GM21423 (cell line): ENCODE data around the gene C9orf153.
A peak's percentile ranks its signal among the peaks of the same experiment; 100 is the strongest.

Experiments used
- ATAC-seq: cut with Tn5 transposase; IDR thresholded peaks from one replicate; pipeline ENCODE4 v1.9.1; 2021; ENCODE audit warnings: mild to moderate bottlenecking, moderate library complexity; ENCODE audit not compliant: unreplicated experiment

Gene C9orf153

DNA sequence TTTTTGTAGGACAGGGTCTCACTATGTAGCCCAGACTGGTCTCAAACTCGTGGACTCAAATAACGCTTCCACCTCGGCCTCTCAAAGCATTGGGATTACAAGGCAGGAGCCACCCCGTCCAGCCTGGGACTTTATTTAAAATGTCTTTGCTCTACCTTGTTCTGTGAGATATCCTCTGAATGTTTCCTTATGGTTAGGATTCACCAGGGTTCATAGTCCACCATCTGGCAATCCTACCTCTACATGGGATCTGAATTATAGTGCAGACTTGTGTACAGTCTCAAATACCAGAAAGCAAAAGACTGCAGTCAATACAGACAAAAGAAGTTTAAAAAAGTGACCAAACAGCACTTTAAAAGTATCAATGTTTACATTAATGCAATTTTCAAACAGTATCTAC, 12.8 kb upstream of the C9orf153 start:
- ATAC-seq: no peak

DNA sequence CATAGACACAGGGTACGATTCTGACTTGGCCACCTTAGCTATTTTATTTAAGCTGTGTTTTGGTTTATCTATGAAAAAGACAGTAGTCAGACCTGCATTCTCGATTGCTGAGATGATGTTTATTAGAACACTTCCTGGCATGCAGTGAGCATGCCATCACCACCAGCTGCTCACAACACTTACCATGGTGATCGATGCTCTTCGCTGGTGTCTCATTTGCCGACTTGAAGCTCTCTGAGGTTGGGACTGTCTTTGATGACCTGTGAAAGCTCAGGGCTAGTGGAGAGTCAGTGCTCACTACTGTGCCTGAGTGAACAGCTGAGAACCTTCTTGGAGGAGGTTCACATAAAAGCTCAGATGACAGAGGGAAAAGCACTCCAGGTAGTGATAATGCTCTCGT, 4.4 kb upstream of the C9orf153 start:
- ATAC-seq: no peak

DNA sequence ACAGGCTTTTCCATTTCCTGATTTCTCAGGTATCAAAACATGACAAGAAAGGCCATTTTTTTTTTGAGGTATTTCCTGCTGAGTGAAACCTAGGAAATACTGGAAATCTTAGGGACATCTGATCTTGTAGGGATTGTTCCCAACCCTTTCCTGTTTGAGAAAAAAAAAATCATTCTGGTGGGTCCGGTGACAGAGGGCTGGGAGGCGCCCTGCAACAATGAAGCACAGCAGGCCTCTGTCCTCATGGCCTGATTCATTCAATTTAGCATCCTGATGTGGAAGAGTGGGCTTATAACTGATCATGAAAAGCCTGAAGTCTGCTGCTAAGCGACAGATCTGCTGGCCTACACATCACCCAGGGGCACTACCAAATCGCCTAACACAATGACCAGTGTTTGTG, 3.0 kb upstream of the C9orf153 start:
- ATAC-seq: no peak

DNA sequence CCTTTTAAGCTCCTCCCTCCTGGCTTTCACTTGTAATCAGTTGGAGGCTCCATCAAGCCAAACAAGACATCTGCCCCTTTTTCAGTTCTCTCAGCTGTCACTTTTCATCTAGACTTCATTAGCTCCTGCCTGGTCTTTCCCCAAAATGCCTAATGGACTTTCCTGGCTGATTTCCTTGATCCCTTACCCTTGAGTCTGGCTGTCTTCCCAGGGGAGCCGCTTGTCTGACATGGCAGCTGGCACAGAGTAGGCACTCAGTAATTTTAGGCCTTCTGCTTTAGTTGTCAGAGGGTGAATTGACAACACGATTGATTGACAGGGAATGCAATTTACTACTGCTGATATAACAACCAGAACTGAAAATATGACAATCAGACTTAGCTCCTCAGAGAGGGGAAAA, 2.1 kb downstream of the C9orf153 start:
- no peak for ATAC-seq

DNA sequence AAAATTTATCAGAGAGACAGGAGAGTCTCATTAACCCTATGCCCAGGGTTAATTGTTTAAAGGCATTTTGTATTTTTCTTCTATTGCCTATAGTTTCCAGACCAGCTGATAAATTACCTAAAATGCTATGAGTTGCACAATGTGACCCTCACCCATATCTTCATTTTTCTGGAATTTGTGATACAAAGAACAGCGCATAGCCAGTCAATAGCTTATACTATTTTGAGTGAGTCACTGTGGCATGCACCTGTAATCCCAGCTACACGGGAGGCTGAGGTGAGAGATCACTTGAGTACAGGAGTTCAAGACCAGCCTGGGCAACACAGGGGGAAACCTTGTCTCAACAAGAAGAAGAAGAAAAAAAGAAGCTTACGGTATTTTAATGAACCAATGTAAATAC, 2.8 kb downstream of the C9orf153 start:
- ATAC-seq: no peak

DNA sequence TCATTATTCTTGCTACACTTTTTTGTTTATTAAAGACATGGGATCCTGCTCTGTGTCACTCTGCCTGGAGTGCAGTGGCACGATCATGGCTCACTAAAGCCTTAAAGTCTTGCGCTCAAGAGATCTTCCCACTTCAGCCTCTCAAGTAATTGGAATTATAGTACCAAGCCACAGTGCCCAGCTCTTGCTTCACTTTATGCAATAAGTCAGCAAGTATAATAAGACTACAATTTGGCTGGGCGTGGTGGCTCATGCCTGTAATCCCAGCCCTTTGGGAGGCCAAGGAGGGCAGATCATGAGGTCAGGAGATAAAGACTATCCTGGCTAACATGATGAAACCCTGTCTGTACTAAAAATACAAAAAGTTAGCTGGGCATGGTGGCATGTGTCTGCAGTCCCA, 5.9 kb downstream of the C9orf153 start:
- ATAC-seq: no peak

DNA sequence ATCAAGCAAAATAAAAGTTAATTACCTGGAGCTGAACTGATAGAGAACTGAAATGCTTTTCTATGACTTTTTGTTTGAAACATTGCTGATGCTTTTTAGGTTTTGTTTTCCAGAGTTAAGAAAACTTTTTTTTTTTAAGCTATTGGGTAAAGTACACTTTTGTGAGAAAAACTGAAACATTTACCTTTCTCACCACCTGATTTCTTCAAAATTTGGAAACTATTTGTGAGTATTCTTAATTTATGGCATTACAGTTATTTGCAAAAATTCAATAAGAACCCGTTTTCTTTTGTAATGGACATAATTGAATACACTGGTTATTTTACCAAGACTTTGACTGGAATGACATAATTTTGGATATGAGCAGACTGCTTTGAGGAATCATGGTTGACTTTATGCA, 6.6 kb downstream of the C9orf153 start:
- ATAC-seq: no peak

DNA sequence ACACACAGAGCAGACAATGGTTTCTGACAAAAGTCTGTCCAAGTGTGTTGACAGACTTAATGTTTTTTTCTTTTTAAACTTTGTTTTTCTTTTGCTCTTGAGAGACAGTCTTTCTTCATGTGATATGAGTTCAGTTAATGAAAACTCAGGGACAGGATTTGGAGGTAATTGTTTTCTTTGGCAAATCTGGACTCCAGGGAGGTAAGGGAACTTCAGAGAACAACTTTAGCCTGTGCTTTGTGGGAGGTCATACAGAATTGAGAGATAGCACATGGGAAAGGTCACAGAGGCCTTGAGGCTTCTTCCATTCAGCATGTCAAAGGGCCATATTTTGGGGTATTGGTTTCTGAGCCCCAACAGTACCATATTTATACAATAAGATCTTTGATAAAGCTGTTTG, 9.3 kb downstream of the C9orf153 start:
- no peak for ATAC-seq

DNA sequence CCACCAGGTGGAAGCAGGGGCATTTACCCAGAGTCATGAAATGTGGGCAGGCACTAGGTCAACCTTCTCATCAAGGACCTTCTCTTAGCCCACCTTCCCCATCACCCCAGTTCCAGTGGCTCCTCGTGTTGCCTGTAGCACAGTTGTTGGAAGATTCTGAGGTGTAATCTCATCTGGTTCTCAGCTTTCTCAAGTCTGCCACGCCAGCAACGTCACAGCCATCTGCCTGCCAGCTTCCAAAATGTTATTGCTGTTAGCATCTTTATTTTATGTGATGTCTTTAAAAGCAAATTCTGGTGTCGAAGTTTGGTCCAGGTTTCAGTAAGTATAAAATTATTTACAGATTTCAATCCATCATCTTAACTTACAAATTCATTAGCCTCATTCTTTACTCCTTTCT, 10.7 kb downstream of the C9orf153 start:
- no peak for ATAC-seq

DNA sequence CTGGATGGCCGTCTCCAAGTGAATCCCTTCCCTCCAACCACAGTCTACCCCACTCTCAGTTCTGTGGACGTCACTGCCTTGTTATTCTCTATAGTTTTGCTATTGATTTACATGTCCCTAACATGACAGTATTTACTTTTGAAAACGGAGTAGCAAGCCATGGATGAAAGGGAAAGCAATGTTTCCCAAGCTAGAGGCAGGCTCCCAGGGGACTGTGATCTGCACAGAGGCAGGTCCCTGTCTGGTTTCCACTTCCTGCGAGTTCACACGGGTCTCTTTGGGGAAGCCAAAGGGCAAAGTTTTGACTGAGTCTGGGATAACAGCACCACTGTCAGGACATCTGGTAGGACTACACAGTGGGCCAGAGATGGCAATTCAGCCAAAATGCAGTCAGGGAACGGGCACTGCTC, 12.7 kb downstream of the C9orf153 start:
- peak; percentile 92 for ATAC-seq

DNA sequence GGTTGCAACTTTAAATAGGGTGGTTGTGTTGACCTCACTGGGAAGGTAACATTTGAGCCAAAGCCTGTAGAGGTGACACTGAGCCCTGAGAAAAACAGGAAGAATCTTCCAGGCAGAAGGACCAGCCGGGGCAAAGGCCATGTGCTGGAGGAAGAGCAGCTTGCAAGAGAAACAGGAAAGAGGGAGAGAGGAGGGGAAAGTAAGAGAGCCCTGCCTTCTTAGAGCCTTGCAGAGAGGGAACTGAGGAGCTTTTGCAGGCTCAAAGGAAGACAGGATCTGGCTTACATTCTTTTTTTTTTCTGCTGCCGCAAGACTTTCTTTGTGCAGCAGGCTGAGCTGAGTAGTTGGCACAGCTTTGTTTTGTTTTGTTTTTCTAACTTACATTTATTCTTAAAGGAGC, 17.4 kb downstream of the C9orf153 start:
- no peak for ATAC-seq

DNA sequence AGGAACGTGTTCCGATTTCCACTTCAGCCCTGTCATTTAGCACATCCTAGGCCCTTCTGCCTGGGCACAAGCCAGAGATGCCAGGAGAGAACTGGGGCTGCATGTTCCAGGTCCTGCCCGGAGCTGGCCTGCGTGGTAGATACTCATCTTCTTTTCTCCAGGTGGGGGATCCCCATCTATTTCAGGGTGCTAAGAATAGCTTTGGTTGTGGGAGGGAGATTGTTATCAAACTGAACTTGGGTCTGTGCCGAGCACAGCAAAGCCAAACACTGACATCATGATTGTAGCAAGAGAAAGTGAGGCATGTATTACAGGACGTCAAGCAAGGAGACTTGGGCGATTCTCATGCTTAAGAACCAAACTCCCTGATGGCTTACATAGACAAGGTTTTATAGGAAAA, 18.2 kb downstream of the C9orf153 start:
- ATAC-seq: no peak

DNA sequence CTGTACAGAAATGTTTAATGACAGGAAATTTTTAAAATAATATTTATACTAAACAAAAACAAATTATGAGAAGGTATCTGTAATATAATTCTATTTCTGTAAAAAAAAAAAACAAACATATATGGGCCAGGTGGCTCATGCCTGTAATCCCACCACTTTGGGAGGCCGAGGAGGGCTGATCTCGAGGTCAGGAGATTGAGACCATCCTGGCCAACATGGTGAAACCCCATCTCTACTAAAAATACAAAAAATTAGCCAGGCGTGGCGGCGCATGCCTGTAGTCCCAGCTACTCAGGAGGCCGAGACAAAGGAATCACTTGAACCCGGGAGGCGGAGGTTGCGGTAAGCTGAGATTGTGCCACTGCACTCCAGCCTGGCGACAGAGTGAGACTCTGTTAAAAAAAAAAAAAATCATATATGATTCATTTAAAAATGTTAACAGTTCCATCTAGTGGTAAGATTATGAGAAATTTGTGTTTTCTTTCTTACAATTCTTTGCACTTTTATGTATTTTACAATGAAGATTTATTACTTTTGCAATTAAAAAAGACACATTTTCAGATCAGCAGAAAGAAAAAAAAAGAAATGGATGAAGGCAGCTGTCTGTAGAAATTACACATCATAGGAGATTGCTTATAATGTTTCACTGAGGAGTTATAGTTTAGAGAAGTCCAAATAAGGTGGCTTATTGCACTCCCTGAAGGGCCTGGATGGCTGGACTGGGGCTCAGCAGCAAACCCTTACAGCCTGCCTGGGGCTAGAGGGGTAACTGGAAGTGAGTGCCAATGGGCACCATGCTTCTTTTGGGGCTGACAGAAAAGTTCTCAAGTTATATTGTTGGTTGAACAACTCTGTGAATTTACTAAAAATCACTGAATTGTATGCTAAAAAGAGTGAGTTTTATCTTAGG, 20.3 kb downstream of the C9orf153 start:
- ATAC-seq: no peak

DNA sequence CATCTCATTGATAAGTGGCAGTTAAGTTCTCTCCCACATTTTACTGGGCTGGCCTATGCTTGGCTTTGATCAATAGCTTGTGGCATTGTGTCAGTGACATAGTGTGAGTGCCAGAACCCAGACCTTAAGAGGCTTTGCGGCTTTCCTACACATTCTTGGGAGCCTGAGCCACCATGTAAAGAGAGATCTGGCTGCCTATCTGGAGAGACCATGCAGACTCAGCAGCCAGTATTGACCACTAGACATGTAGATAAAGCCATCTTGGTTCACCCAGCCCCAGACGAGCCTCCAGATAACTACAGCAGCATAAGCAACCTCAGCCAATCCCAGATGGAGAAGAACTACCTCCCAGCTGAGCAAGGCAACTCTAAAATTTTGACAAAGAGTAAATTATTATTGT, 28.6 kb downstream of the C9orf153 start:
- ATAC-seq: no peak

DNA sequence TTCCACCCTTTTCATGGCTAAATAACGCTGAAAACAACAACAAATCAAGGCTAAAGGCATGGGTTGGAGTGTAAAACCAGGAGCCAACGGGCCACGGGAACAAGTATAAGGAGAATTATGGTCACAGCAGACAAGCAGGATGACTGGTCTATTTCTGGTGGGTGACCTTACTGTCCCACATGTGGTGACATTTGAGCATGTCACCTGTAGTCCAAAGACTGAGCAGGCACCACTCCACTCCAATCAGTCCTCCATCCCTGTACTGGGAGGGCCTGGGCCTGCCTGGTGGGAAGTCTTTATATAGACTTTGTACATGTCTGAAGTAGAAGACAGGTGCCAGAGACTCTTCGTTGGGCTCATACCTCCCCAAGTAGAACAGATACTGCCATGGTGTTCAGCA, 36.8 kb downstream of the C9orf153 start:
- ATAC-seq: no peak

DNA sequence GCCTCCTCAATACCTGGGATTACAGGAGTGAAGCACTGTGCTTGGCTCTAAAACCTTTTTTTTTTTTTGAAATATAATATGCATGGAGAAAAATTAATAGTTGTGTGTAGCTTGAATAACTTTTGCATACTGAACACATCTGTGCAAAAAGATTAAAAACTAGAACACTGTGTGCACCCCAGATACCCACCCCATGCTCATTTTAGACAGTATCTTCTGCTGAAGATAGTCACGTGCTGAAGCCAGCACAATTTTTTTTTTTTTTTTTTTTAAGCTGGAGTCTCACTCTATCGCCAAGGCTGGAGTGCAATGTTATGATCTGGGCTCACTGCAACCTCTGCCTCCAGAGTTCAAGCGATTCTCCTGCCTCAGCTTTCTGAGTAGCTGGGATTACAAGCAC, 39.9 kb downstream of the C9orf153 start:
- no peak for ATAC-seq

DNA sequence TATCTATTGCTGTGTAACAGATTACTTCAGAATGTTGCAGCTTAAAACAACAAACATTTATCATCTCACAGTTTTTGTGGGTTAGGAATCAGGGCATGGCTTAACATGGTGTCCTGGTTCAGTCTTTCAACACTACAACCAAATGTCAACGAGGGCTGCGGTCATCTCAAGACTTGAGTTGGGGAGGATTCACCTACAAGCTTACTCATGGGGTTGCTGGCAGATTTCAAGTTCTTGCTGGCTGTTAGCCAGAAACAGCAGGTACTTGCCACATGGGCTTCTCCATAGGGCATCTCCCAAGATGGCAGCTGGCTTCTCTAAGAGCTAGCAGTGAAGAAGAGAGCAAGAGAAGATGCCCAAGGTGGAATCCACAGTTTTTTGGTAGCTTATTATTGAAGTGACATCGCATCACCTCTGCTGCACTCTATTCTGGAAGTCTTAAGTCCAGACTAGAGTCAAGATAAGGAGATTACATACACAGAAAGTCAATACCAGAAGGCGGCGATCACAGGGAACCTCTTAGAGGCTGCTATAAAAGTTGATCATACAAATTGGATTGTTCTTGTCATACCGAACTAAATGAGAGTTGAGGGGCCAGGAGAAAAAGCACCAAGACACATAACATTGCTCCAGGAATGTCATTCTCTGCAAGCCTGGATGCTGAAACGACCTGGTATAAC, 42.2 kb downstream of the C9orf153 start:
- no peak for ATAC-seq

DNA sequence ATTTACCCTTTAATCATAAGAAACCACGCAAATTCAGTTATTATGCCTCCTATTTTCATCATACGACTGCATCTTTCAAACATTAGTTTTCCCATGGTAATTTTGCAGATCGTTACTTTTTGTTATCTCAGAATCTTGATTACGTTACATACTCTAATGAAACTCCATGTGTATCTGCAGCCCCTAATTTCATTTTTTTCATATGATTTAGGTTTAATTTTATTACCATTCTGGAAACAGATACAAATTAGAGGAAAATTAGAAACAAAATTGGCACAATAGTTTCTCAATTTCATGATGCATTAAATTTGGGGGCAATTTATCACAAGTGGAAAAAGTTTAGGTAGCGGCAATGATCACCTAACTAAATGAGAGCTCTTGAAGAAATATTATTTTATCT, 52.3 kb downstream of the C9orf153 start:
- ATAC-seq: no peak

DNA sequence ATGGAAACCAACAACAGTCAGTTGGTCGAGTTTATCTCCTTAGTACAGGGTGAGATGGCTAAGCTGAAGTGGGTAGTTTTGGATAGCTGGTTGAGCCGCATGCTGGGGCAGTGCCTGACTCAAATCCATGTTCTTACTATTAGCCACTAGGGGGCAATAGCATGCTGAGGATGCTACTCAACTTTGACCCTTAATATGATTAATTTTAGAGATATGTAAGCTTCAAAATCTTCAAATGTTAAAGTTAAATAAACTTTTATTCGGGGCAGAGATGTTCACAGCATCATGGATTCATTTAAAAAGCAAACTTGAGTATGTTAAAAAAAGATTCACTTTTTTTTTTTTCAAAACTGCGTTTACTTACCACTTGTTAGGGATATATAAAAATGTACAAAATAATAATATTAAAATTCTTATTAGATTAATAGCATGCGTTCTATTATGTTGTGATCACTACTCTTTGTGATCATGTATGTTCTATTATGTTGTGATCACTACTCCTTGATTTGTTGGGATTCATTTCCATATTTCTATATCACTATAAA, 57.0 kb downstream of the C9orf153 start:
- no peak for ATAC-seq

DNA sequence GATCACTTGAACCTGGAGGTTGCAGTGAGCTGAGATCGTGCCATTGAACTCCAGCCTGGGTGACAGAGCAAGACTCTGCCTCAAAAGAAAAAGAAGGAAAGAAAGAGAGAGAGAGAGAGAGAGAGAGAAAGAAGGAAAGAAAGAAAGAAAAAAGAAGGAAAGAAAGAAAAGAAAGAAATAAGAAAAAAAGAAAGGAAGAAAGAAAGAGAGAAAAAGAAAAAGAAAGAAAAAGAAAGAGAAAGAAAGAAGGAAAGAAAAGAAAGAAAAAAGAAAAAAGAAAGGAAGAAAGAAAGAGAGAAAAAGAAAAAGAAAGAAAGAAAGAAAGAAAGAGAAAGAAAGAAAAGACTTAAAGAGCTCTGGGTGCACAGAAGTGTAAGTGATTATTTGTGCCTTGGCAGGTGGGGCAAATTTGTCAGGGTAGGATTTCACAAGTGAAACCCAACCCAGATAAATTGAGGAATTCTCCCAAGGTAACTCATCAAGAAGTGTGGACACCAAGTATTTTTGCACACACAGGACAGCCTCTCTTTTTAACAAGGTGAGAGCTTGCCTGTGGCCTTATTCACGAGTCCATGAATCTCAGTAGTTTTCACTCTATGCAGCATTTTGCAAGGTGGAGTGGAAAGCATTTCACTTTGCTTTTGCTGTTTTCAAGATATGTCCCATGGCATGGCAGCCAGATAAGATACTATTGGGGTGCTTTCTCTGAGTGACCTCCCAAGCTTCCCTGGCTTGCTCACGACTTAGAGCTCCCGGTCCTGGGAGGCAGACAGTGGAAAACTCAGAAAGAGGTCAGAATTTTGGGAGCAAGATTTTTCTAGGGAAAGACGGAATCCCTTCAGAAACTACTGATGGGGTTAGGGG, 57.8 kb downstream of the C9orf153 start:
- no peak for ATAC-seq

DNA sequence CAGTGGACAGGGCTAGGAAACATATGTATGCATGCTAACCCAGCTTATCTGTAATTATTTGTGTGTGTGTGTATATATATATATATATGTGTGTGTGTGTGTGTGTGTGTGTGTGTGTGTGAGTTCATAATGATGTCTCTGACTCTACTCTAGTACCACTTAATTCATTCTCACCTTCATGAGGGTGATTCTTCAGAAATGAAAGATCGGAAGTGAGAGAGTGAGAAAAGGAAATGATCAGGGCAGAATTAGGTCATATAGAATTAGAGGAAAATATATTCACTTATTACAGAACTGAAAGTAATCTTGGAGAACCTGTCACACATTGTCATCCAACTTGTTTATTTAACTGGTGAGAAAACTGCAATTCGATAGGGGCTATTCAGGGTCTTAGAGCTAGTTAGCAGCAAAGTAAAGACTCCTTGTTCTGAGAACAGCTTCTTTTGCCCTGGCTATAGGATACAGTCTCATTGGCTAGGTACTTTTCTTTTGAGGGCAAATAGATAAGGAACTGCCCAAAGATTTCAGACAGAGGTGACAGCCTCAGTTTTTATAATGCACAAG, 58.8 kb downstream of the C9orf153 start:
- no peak for ATAC-seq
